Upper lobe of right lung (tissue), 1 donor: ENCODE measurements around the gene HLCS. TPM values are rescaled to one million over a fixed set of nuclear protein-coding genes. Genes with fewer than 3 reads are reported as not detected.

ENCODE experiments used
- ATAC-seq: fragments of 200-7000 bp; cut with Tn5 transposase; one replicate; pipeline ENCODE4 v1.9.1; 2020; ENCODE audit warnings: mild to moderate bottlenecking, moderate library complexity
- DNase-seq: peaks from one replicate; pipeline ENCODE4 v3.0.0-alpha.2; 2020
- H3K27ac ChIP-seq: fragments of 200-600 bp; one replicate; pipeline ENCODE4 v1.8.0; 2022
- H3K27me3 ChIP-seq: fragments of 200-600 bp; one replicate; pipeline ENCODE4 v1.8.0; 2022; ENCODE audit warnings: mild to moderate bottlenecking
- H3K36me3 ChIP-seq: fragments of 200-600 bp; one replicate; pipeline ENCODE4 v1.8.0; 2022
- H3K4me1 ChIP-seq: fragments of 200-600 bp; one replicate; pipeline ENCODE4 v1.8.0; 2022
- H3K4me3 ChIP-seq: fragments of 200-600 bp; one replicate; pipeline ENCODE4 v1.8.0; 2022; ENCODE audit warnings: mild to moderate bottlenecking
- H3K9me3 ChIP-seq: fragments of 200-600 bp; one replicate; pipeline ENCODE4 v1.8.0; 2022
- intact Hi-C: fragments of 100-400 bp; cut with DNase I; formaldehyde crosslinking; loops from one replicate; pipeline ENCODE4 v1.11.0; 2022
- total RNA-seq: library from RNA; stranded (reverse); fragmentation: NEBNext Ultra II Directional; extraction: Animal tissue kit (Norgen Biotek cat#: 25700); gene quantifications from one replicate; pipeline ENCODE4 v1.2.1, GENCODE V29; 2021
- TF ChIP-seq, protein P1 (sequence below): fragments of 200-600 bp; IDR thresholded peaks from one replicate; pipeline ENCODE4 v1.8.0; 2022; ENCODE audit warnings: antibody characterized with exemption
- donor health status: DM: no; HTN: yes; CAD: no; lungs with severe emphysema.

Gene HLCS
- total RNA-seq, 1 donor from 2014 or later: 16.0 TPM

DNA sequence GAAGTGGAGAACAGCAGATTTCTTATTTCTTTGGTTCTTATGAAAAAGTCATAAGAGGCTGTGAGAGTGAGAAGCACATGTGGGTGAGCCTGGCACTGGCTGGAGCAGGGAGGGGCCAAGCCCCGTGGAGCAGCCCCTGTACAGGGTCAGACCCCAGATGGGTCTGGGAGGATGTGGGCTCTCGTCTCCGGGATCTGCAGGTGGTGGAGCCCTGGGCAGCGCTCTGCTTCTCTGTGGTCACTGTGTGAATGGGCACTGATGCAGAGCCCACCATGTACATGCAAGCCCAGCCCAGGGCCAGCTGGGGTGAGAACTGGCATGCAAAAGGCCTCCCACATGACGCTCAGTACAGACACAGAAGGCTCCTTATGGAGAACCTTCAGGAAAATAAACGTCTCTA lies 200.0 kb downstream of the HLCS start:
- no peaks in the 10 kb centered on the region for H3K27me3 ChIP-seq
- H3K27ac ChIP-seq: no peak overlapping the region
- no peaks in the 10 kb centered on the region for H3K4me1 ChIP-seq
- no peak overlapping the region for H3K4me3 ChIP-seq
- H3K9me3 ChIP-seq: no peaks in the 10 kb centered on the region
- TF ChIP-seq, protein P1, sequence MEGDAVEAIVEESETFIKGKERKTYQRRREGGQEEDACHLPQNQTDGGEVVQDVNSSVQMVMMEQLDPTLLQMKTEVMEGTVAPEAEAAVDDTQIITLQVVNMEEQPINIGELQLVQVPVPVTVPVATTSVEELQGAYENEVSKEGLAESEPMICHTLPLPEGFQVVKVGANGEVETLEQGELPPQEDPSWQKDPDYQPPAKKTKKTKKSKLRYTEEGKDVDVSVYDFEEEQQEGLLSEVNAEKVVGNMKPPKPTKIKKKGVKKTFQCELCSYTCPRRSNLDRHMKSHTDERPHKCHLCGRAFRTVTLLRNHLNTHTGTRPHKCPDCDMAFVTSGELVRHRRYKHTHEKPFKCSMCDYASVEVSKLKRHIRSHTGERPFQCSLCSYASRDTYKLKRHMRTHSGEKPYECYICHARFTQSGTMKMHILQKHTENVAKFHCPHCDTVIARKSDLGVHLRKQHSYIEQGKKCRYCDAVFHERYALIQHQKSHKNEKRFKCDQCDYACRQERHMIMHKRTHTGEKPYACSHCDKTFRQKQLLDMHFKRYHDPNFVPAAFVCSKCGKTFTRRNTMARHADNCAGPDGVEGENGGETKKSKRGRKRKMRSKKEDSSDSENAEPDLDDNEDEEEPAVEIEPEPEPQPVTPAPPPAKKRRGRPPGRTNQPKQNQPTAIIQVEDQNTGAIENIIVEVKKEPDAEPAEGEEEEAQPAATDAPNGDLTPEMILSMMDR: no peak
- DNase-seq (no peak), ATAC-seq (no peak)
- intact Hi-C loops: no loop called here
- H3K36me3 ChIP-seq: no peaks in the 10 kb centered on the region

DNA sequence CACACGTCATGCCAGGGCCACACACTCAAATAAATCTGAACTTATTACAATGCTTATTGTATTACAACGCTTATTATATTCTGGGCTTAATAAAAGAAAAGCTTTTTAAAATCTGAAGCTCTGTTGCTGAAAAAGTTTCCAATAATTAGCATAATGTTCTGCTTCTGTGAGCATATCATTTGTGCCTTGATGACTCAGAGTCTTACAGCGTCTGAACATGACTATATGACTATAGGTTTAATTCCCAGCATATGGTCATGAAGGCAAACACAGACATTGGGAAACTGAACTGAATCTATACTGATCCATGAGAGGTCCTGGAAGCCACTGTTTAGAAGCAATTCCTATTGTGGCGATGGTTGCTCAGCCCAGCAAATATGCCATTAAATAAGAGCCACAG lies 201.2 kb downstream of the HLCS start:
- intact Hi-C loops: no loop called here
- no peak for ATAC-seq
- no peak overlapping the region for H3K4me3 ChIP-seq
- no peak for DNase-seq
- H3K4me1 ChIP-seq: no peaks in the 10 kb centered on the region
- H3K27ac ChIP-seq: no peak overlapping the region
- TF ChIP-seq, protein P1: no peak
- H3K36me3 ChIP-seq: no peaks in the 10 kb centered on the region
- no peaks in the 10 kb centered on the region for H3K27me3 ChIP-seq
- no peaks in the 10 kb centered on the region for H3K9me3 ChIP-seq

DNA sequence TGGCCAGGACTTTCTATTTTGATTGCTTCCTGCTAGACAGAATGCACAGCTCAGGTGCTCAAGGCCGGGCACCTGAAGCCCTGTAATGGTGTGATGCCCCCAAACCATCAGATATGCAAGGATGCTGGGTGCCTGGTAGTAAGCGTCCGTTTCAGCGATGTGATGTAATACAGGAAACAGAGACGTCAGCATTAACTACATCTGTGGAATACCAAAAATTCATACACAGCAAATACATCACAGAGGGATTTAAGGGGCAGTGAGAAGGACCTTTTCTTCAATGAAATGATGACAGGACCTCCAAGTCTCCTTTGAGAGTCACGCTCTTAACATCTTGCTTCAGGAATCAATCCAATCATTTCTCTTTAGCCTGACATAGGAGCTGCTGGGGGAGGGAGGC lies 203.2 kb downstream of the HLCS start:
- Histone ChIP-seq H3K9me3 (no peaks in the 10 kb centered on the region), H3K27me3 (no peaks in the 10 kb centered on the region), H3K4me3 (no peak overlapping the region), H3K4me1 (no peaks in the 10 kb centered on the region), H3K27ac (no peak overlapping the region), H3K36me3 (no peaks in the 10 kb centered on the region)
- TF ChIP-seq, protein P1: no peak
- intact Hi-C loops: no loop called here
- ATAC-seq: no peak
- no peak for DNase-seq

DNA sequence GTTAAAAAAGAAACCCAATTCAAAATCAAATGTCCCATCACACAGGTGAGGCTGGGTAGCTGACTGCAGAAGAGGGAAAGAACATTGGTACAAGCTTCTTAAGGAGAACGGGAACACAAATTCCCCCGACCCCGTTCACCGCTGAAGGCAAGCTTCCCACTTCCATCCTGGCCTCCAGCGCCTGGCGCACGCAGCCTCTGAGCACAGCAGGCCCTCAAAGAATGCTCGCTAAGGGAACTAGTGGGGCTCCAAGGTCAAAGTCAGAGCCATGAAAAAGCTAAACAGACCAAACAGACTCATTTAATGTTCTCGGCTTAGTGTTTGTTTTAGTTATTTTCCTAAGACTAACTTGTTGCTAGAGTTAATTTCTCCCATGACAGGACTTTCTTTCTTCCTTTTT lies 203.8 kb downstream of the HLCS start:
- H3K27ac ChIP-seq: no peak overlapping the region
- TF ChIP-seq, protein P1: no peak
- no peaks in the 10 kb centered on the region for H3K27me3 ChIP-seq
- ATAC-seq: no peak
- no peaks in the 10 kb centered on the region for H3K36me3 ChIP-seq
- no peak overlapping the region for H3K4me3 ChIP-seq
- no peaks in the 10 kb centered on the region for H3K9me3 ChIP-seq
- no peaks in the 10 kb centered on the region for H3K4me1 ChIP-seq
- DNase-seq: no peak
- intact Hi-C loops: no loop called here

DNA sequence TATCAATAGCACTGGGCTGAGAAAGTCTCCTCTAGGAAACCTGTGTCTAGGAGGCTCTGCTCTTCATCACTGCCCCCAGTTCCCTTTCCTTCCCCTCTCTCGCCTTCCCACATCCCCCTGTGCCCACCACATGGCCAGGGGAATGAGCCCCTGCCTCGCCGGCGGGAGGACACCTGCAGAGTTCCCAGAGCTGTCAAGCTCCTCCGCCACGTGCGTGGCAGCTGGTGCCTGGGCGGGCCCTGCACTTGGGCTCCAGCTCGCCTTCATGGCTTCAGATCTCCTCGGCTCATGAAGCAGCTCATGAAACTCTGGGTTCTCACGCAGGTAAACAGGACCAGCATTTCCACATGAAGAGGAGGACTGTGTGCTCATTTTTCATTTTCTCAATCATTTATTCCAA lies 204.8 kb downstream of the HLCS start:
- H3K4me1 ChIP-seq: no peaks in the 10 kb centered on the region
- DNase-seq (no peak), ATAC-seq (no peak)
- H3K27me3 ChIP-seq: no peaks in the 10 kb centered on the region
- H3K4me3 ChIP-seq: no peak overlapping the region
- intact Hi-C loops: no loop called here
- TF ChIP-seq, protein P1: no peak
- no peak overlapping the region for H3K27ac ChIP-seq
- no peaks in the 10 kb centered on the region for H3K9me3 ChIP-seq
- H3K36me3 ChIP-seq: no peaks in the 10 kb centered on the region

DNA sequence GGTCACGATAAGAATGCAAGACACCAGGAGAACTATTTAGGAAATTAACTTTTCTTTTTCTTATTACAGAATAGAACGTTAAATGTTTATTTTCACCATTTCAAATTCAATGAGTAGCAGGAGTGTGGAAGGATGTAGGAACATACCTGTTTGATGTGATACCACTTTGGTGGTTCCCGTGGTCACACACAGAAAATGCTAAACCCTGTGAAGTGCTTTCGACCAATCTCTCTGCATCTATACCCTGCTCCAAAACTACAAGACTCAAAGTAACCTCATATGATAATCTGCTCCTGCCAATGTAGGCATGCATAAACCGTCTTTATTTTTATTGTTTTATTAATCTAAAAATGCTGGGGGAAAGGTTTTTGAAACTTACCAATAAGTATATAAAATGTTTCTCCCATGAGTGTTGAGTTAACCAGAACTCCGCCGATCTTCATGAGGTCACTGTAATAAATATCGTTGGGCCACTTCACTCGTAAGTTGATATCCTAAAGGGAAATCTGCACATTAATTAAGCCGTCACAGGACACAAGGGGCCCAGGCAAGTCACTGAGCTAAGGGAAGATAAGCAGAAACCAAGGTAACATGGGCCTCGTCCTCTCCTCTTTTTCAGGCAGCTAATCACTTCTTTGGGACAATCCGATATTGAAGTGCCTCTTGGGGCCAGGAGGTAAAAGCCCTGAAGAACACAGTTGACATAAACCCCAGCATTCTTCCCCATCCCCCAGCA lies 207.0 kb downstream of the HLCS start:
- TF ChIP-seq, protein P1: no peak
- ATAC-seq: no peak
- DNase-seq: no peak
- H3K4me3 ChIP-seq: no peak overlapping the region
- H3K27me3 ChIP-seq: no peaks in the 10 kb centered on the region
- no peak overlapping the region for H3K27ac ChIP-seq
- H3K36me3 ChIP-seq: peaks cover 7% of the 10 kb centered on the region
- H3K9me3 ChIP-seq: no peaks in the 10 kb centered on the region
- intact Hi-C loops: no loop called here
- H3K4me1 ChIP-seq: no peaks in the 10 kb centered on the region
